M059J (cell line): Measurements from ENCODE around the gene MYD88. TPM values are rescaled to one million over a fixed set of nuclear protein-coding genes. Genes with fewer than 3 reads are reported as not detected.
"Not testable (repeated sequence)": the region's sequence is repeated elsewhere in the genome, so short reads cannot be mapped to it uniquely, and the experiment has no call there.

ENCODE experiments used
- DNase-seq: peaks from one replicate; pipeline ENCODE4 v3.0.0-alpha.2; 2012; ENCODE audit warnings: low read depth
- total RNA-seq: library from RNA; depleted of rRNA; stranded (reverse); fragments of >200 nt; shearing (Covaris generic); gene quantifications from 2 replicates; pipeline ENCODE4 v1.2.3, GENCODE V29; 2014

Gene MYD88
- total RNA-seq, 1 experiment from 2014 or later = 14.1 TPM

GRCh38 chr3:38141952-38142273 lies 3.5 kb downstream of the MYD88 start:
- DNase-seq = peak; percentile 54

- no peak for DNase-seq
Measured at GRCh38 chr3:38142959-38143358, 4.5 kb downstream of the MYD88 start.

GRCh38 chr3:38143511-38143910 lies 5.0 kb downstream of the MYD88 start:
- DNase-seq = no peak

- DNase-seq = no peak
Measured at GRCh38 chr3:38146504-38146903, 8.0 kb downstream of the MYD88 start.

- no peak for DNase-seq
Measured at GRCh38 chr3:38147421-38147820, 9.0 kb downstream of the MYD88 start.

GRCh38 chr3:38148311-38148882 lies 9.9 kb downstream of the MYD88 start:
- DNase-seq = no peak

GRCh38 chr3:38149708-38150107 lies 11.2 kb downstream of the MYD88 start:
- no peak for DNase-seq

- no peak for DNase-seq
Measured at GRCh38 chr3:38150780-38151528, 12.5 kb downstream of the MYD88 start.

GRCh38 chr3:38151667-38152265 lies 13.3 kb downstream of the MYD88 start:
- DNase-seq = no peak

- no peak for DNase-seq
Measured at GRCh38 chr3:38152609-38153008, 14.1 kb downstream of the MYD88 start.

- no peak for DNase-seq
Measured at GRCh38 chr3:38153221-38153620, 14.8 kb downstream of the MYD88 start.

- DNase-seq = no peak
Measured at GRCh38 chr3:38154033-38154494, 15.6 kb downstream of the MYD88 start.

- no peak for DNase-seq
Measured at GRCh38 chr3:38154625-38155255, 16.3 kb downstream of the MYD88 start.

GRCh38 chr3:38155825-38156224 lies 17.4 kb downstream of the MYD88 start:
- no peak for DNase-seq

- no peak for DNase-seq
Measured at GRCh38 chr3:38157117-38157516, 18.7 kb downstream of the MYD88 start.

- DNase-seq = no peak
Measured at GRCh38 chr3:38157595-38157994, 19.1 kb downstream of the MYD88 start.

GRCh38 chr3:38158472-38158871 lies 20.0 kb downstream of the MYD88 start:
- DNase-seq = no peak

- DNase-seq = not testable (repeated sequence)
Measured at GRCh38 chr3:38160704-38161103, 22.2 kb downstream of the MYD88 start.

GRCh38 chr3:38163117-38163840 lies 24.8 kb downstream of the MYD88 start:
- DNase-seq = no peak

GRCh38 chr3:38163841-38164642 lies 25.6 kb downstream of the MYD88 start:
- DNase-seq = no peak

GRCh38 chr3:38164643-38164951 lies 26.1 kb downstream of the MYD88 start:
- no peak for DNase-seq
